WTC11 (cell line): ENCODE measurements around the gene NUDT21. TPM values are rescaled to one million over a fixed set of nuclear protein-coding genes. Genes with fewer than 3 reads are reported as not detected.

Experiments used
- ATAC-seq: fragments of 200-7000 bp; cut with Tn5 transposase; 2 replicates; pipeline ENCODE4 v1.10.0; 2021; ENCODE audit warnings: mild to moderate bottlenecking, moderate library complexity
- CTCF ChIA-PET: fragments of 300-600 bp; sonication (Branson Sonifier 250); formaldehyde crosslinking; loops from one replicate; lab custom pipeline; 2021; ENCODE audit warnings: antibody characterized with exemption; lab: Charles Lee
- POLR2A ChIA-PET: fragments of 350-600 bp; sonication (Branson Sonifier 250); formaldehyde crosslinking; loops from one replicate; lab custom pipeline; 2021; ENCODE audit warnings: antibody characterized with exemption; lab: Charles Lee
- DNase-seq: peaks from one replicate; pipeline ENCODE4 v3.0.0; 2021; ENCODE audit warnings: low spot score
- H3K27ac Mint-ChIP-seq: 2 replicates; pipeline ENCODE4 v1.8.0; 2021; ENCODE audit warnings: mixed read lengths
- H3K27me3 Mint-ChIP-seq: 2 replicates; pipeline ENCODE4 v1.8.0; 2021; ENCODE audit warnings: low read depth, mild to moderate bottlenecking, moderate library complexity, mixed read lengths
- H3K36me3 Mint-ChIP-seq: 2 replicates; pipeline ENCODE4 v1.8.0; 2021; ENCODE audit warnings: mixed read lengths
- H3K4me1 Mint-ChIP-seq: 2 replicates; pipeline ENCODE4 v1.8.0; 2022; ENCODE audit warnings: mixed read lengths
- H3K4me3 Mint-ChIP-seq: 2 replicates; pipeline ENCODE4 v1.8.0; 2021; ENCODE audit warnings: mild to moderate bottlenecking, moderate library complexity, mixed read lengths
- H3K9me3 Mint-ChIP-seq: 2 replicates; pipeline ENCODE4 v1.8.0; 2021; ENCODE audit warnings: mixed read lengths
- ELF4 ChIP-seq: sonication (generic); formaldehyde crosslinking; IDR thresholded peaks from 2 replicates; pipeline ENCODE4 v1.8.1; 2022; ENCODE audit warnings: low read depth, mild to moderate bottlenecking, moderate library complexity, missing genetic modification reagents
- FOXK1 ChIP-seq: sonication (generic); formaldehyde crosslinking; IDR thresholded peaks from 2 replicates; pipeline ENCODE4 v1.8.0; 2022; ENCODE audit warnings: mild to moderate bottlenecking, moderate library complexity, missing genetic modification reagents
- FOXP1 ChIP-seq: sonication (generic); formaldehyde crosslinking; IDR thresholded peaks from 2 replicates; pipeline ENCODE4 v1.8.0; 2022; ENCODE audit warnings: missing genetic modification reagents, mild to moderate bottlenecking, moderate library complexity, borderline replicate concordance
- GTF2I ChIP-seq: fragments of 250-450 bp; sonication (Bioruptor Pico); conservative IDR thresholded peaks from 2 replicates; pipeline ENCODE4 v1.4.0; 2021; ENCODE audit warnings: mild to moderate bottlenecking
- JUN ChIP-seq: sonication (generic); formaldehyde crosslinking; IDR thresholded peaks from 2 replicates; pipeline ENCODE4 v1.8.0; 2023; ENCODE audit warnings: mild to moderate bottlenecking, missing genetic modification reagents
- OVOL2 ChIP-seq: fragments of 250-450 bp; sonication (Bioruptor Pico); IDR thresholded peaks from 2 replicates; pipeline ENCODE4 v1.9.0; 2021; ENCODE audit warnings: mild to moderate bottlenecking, borderline replicate concordance
- PRRX2 ChIP-seq: fragments of 250-450 bp; sonication (Bioruptor Pico); IDR thresholded peaks from 2 replicates; pipeline ENCODE4 v1.8.0; 2021; ENCODE audit warnings: mild to moderate bottlenecking
- TCF7 ChIP-seq: sonication (generic); formaldehyde crosslinking; IDR thresholded peaks from 2 replicates; pipeline ENCODE4 v1.8.0; 2022; ENCODE audit warnings: mild to moderate bottlenecking, low read depth, missing genetic modification reagents, moderate library complexity
- ZNF138 ChIP-seq: sonication (generic); formaldehyde crosslinking; conservative IDR thresholded peaks from 2 replicates; pipeline ENCODE4 v1.8.1; 2022; ENCODE audit warnings: mild to moderate bottlenecking, moderate library complexity, missing genetic modification reagents
- ZNF219 ChIP-seq: sonication (generic); formaldehyde crosslinking; IDR thresholded peaks from 2 replicates; pipeline ENCODE4 v1.8.0; 2023; ENCODE audit warnings: missing genetic modification reagents, mild to moderate bottlenecking, borderline replicate concordance
- ZNF263 ChIP-seq: sonication (generic); formaldehyde crosslinking; IDR thresholded peaks from 2 replicates; pipeline ENCODE4 v1.8.1; 2022; ENCODE audit warnings: low read depth, mild to moderate bottlenecking, moderate library complexity, missing genetic modification reagents
- ZNF671 ChIP-seq: fragments of 250-450 bp; sonication (Bioruptor Pico); IDR thresholded peaks from 2 replicates; pipeline ENCODE4 v1.8.0; 2021; ENCODE audit warnings: mild to moderate bottlenecking
- total RNA-seq: library from RNA; stranded (reverse); gene quantifications from 3 replicates; pipeline ENCODE4 v1.2.3, GENCODE V29; 2021
- TF ChIP-seq, protein P1 (sequence below): sonication (generic); formaldehyde crosslinking; IDR thresholded peaks from 2 replicates; pipeline ENCODE4 v1.8.1; 2023; ENCODE audit warnings: mild to moderate bottlenecking, missing genetic modification reagents, moderate library complexity
- TF ChIP-seq, protein P2 (sequence below): sonication (generic); formaldehyde crosslinking; IDR thresholded peaks from 2 replicates; pipeline ENCODE4 v1.8.0; 2022; ENCODE audit warnings: mild to moderate bottlenecking, missing genetic modification reagents
- TF ChIP-seq, protein P3 (sequence below): sonication (generic); formaldehyde crosslinking; conservative IDR thresholded peaks from 2 replicates; pipeline ENCODE4 v1.8.1; 2022; ENCODE audit warnings: mild to moderate bottlenecking, missing genetic modification reagents
- TF ChIP-seq, protein P4 (sequence below): sonication (generic); formaldehyde crosslinking; IDR thresholded peaks from 2 replicates; pipeline ENCODE4 v1.8.0; 2023; ENCODE audit warnings: mild to moderate bottlenecking, missing genetic modification reagents
- TF ChIP-seq, protein P5 (sequence below): sonication (generic); formaldehyde crosslinking; IDR thresholded peaks from 2 replicates; pipeline ENCODE4 v1.8.1; 2022; ENCODE audit warnings: low read depth, mild to moderate bottlenecking, moderate library complexity, missing genetic modification reagents, borderline replicate concordance
- TF ChIP-seq, protein P6 (sequence below): sonication (generic); formaldehyde crosslinking; IDR thresholded peaks from 2 replicates; pipeline ENCODE4 v1.8.1; 2023; ENCODE audit warnings: mild to moderate bottlenecking, missing genetic modification reagents
- TF ChIP-seq, protein P7 (sequence below): sonication (generic); formaldehyde crosslinking; IDR thresholded peaks from 2 replicates; pipeline ENCODE4 v1.8.0; 2023; ENCODE audit warnings: missing genetic modification reagents
- TF ChIP-seq, protein P8 (sequence below): fragments of 250-450 bp; sonication (Bioruptor Pico); IDR thresholded peaks from 2 replicates; pipeline ENCODE4 v1.9.0; 2021; ENCODE audit warnings: mild to moderate bottlenecking
- TF ChIP-seq, protein P9 (sequence below): sonication (generic); formaldehyde crosslinking; IDR thresholded peaks from 2 replicates; pipeline ENCODE4 v1.8.1; 2022; ENCODE audit warnings: mild to moderate bottlenecking, moderate library complexity, missing genetic modification reagents

The NUDT21 gene
- total RNA-seq, 1 experiment from 2014 or later = 263 TPM

DNA sequence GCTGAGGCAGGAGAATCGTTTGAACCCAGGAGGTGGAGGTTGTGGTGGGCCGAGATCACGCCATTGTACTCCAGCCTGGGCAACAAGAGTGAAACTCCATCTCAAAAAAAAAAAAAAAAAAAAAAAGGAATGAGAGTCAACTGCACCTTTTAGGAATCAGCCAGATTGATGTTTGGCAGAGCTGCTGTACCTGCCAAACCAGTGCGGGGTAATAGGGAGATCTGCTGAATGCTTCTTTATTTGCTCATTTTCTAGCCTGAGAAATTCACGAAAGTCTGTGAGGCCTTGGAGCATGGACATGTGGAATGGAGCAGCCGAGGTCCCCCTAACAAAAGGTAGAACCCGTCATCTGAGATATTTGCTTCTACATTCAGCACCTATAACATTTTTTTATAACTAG is 18.6 kb upstream of the NUDT21 start:
- TF ChIP-seq, protein P1, sequence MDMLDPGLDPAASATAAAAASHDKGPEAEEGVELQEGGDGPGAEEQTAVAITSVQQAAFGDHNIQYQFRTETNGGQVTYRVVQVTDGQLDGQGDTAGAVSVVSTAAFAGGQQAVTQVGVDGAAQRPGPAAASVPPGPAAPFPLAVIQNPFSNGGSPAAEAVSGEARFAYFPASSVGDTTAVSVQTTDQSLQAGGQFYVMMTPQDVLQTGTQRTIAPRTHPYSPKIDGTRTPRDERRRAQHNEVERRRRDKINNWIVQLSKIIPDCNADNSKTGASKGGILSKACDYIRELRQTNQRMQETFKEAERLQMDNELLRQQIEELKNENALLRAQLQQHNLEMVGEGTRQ (CRISPR knock-in tag) = no peak
- TF ChIP-seq ZNF219 (CRISPR knock-in tag) = no peak
- TF ChIP-seq, protein P2, sequence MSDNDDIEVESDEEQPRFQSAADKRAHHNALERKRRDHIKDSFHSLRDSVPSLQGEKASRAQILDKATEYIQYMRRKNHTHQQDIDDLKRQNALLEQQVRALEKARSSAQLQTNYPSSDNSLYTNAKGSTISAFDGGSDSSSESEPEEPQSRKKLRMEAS (CRISPR knock-in tag) = no peak
- no peaks in the 10 kb centered on the region for H3K27me3 Mint-ChIP-seq
- DNase-seq = no peak
- peaks cover 78% of the 10 kb centered on the region for H3K36me3 Mint-ChIP-seq
- H3K4me1 Mint-ChIP-seq = peaks cover 1% of the 10 kb centered on the region; the same call in 1 of the 2 replicates
- H3K4me3 Mint-ChIP-seq = no peak overlapping the region
- POLR2A ChIA-PET = no interaction called here
- no peak overlapping the region for H3K27ac Mint-ChIP-seq
- CTCF ChIA-PET = interaction anchor here (1.0 kb wide), 1 partner anchor 232 kb away, joined by 3 read pairs; no protein-coding TSS in a partner anchor
- no peaks in the 10 kb centered on the region for H3K9me3 Mint-ChIP-seq
- ATAC-seq = no peak

DNA sequence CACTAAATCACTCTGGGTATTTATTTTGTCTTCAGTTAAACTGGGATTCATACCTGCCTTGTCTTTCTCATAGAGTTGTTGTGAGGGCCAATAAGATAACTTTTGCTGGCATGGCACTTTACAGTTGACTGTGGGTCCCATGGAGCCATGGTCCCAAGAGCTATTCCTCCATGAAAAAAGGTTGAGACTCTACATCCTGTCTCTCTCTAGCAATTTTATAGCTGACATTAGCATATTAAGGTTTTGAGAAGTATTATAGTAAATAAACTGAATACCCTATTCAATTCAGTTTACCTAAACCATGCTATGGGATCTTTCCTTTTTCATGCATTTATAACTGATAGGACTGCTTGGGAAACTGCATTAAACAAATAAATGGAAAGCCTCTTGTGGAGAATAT is 17.7 kb upstream of the NUDT21 start:
- ChIA-PET POLR2A (interaction anchor here (0.7 kb wide), 1 partner anchor 12 kb away, joined by 3 read pairs; no protein-coding TSS in a partner anchor), CTCF (no interaction called here)
- H3K4me3 Mint-ChIP-seq = no peak overlapping the region
- no peaks in the 10 kb centered on the region for H3K9me3 Mint-ChIP-seq
- H3K36me3 Mint-ChIP-seq = peaks cover 85% of the 10 kb centered on the region
- no peak for TF ChIP-seq FOXK1 (CRISPR knock-in tag)
- TF ChIP-seq ZNF671 (CRISPR knock-in tag) = no peak
- TF ChIP-seq TCF7 (CRISPR knock-in tag) = no peak
- TF ChIP-seq, protein P3, sequence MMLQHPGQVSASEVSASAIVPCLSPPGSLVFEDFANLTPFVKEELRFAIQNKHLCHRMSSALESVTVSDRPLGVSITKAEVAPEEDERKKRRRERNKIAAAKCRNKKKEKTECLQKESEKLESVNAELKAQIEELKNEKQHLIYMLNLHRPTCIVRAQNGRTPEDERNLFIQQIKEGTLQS = no peak
- TF ChIP-seq, protein P4, sequence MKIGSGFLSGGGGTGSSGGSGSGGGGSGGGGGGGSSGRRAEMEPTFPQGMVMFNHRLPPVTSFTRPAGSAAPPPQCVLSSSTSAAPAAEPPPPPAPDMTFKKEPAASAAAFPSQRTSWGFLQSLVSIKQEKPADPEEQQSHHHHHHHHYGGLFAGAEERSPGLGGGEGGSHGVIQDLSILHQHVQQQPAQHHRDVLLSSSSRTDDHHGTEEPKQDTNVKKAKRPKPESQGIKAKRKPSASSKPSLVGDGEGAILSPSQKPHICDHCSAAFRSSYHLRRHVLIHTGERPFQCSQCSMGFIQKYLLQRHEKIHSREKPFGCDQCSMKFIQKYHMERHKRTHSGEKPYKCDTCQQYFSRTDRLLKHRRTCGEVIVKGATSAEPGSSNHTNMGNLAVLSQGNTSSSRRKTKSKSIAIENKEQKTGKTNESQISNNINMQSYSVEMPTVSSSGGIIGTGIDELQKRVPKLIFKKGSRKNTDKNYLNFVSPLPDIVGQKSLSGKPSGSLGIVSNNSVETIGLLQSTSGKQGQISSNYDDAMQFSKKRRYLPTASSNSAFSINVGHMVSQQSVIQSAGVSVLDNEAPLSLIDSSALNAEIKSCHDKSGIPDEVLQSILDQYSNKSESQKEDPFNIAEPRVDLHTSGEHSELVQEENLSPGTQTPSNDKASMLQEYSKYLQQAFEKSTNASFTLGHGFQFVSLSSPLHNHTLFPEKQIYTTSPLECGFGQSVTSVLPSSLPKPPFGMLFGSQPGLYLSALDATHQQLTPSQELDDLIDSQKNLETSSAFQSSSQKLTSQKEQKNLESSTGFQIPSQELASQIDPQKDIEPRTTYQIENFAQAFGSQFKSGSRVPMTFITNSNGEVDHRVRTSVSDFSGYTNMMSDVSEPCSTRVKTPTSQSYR (CRISPR knock-in tag) = no peak
- H3K27me3 Mint-ChIP-seq = no peaks in the 10 kb centered on the region
- H3K4me1 Mint-ChIP-seq = no peaks in the 10 kb centered on the region
- H3K27ac Mint-ChIP-seq = no peak overlapping the region; the same call in 1 of the 2 replicates
- DNase-seq (no peak), ATAC-seq (no peak)

DNA sequence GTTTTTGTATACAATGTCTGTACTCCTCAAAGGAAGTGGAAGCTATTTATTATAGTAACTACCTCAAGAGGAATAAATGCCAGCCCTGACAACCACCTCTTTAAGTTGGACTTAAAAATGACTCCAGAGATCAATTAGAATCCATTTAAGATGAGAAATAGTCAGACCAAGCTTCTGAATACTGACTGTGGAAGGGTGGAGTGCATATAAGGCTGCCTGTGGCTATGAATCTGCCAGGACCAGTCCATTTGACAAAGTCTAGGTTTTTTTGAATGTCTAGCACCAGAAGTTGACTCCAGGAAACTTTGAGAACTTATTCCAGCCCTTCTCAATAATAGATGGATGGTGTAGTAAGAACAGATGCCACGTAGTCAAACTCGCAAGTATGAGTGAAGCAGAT is 15.2 kb upstream of the NUDT21 start:
- Mint-ChIP-seq H3K36me3 (peaks cover 82% of the 10 kb centered on the region), H3K4me3 (no peak overlapping the region), H3K27me3 (no peaks in the 10 kb centered on the region), H3K9me3 (no peaks in the 10 kb centered on the region), H3K27ac (no peak overlapping the region), H3K4me1 (no peaks in the 10 kb centered on the region)
- POLR2A ChIA-PET = no interaction called here
- DNase-seq (no peak), ATAC-seq (no peak)
- CTCF ChIA-PET = no interaction called here
- no peak for TF ChIP-seq GTF2I (CRISPR knock-in tag)
- TF ChIP-seq, protein P5, sequence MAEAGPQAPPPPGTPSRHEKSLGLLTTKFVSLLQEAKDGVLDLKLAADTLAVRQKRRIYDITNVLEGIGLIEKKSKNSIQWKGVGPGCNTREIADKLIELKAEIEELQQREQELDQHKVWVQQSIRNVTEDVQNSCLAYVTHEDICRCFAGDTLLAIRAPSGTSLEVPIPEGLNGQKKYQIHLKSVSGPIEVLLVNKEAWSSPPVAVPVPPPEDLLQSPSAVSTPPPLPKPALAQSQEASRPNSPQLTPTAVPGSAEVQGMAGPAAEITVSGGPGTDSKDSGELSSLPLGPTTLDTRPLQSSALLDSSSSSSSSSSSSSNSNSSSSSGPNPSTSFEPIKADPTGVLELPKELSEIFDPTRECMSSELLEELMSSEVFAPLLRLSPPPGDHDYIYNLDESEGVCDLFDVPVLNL = no peak
- TF ChIP-seq, protein P6, sequence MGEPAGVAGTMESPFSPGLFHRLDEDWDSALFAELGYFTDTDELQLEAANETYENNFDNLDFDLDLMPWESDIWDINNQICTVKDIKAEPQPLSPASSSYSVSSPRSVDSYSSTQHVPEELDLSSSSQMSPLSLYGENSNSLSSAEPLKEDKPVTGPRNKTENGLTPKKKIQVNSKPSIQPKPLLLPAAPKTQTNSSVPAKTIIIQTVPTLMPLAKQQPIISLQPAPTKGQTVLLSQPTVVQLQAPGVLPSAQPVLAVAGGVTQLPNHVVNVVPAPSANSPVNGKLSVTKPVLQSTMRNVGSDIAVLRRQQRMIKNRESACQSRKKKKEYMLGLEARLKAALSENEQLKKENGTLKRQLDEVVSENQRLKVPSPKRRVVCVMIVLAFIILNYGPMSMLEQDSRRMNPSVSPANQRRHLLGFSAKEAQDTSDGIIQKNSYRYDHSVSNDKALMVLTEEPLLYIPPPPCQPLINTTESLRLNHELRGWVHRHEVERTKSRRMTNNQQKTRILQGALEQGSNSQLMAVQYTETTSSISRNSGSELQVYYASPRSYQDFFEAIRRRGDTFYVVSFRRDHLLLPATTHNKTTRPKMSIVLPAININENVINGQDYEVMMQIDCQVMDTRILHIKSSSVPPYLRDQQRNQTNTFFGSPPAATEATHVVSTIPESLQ (CRISPR knock-in tag) = no peak
- TF ChIP-seq, protein P7, sequence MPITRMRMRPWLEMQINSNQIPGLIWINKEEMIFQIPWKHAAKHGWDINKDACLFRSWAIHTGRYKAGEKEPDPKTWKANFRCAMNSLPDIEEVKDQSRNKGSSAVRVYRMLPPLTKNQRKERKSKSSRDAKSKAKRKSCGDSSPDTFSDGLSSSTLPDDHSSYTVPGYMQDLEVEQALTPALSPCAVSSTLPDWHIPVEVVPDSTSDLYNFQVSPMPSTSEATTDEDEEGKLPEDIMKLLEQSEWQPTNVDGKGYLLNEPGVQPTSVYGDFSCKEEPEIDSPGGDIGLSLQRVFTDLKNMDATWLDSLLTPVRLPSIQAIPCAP (CRISPR knock-in tag) = no peak
- TF ChIP-seq, protein P8, sequence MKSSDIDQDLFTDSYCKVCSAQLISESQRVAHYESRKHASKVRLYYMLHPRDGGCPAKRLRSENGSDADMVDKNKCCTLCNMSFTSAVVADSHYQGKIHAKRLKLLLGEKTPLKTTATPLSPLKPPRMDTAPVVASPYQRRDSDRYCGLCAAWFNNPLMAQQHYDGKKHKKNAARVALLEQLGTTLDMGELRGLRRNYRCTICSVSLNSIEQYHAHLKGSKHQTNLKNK (CRISPR knock-in tag) = no peak
- TF ChIP-seq FOXP1 = no peak
- TF ChIP-seq, protein P9, sequence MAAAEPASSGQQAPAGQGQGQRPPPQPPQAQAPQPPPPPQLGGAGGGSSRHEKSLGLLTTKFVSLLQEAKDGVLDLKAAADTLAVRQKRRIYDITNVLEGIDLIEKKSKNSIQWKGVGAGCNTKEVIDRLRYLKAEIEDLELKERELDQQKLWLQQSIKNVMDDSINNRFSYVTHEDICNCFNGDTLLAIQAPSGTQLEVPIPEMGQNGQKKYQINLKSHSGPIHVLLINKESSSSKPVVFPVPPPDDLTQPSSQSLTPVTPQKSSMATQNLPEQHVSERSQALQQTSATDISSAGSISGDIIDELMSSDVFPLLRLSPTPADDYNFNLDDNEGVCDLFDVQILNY (CRISPR knock-in tag) = no peak
- TF ChIP-seq OVOL2 (CRISPR knock-in tag) = no peak
- TF ChIP-seq ELF4 = no peak
- TF ChIP-seq ZNF138 (CRISPR knock-in tag) = no peak
- TF ChIP-seq ZNF263 (CRISPR knock-in tag) = no peak
- no peak for TF ChIP-seq PRRX2 (CRISPR knock-in tag)
- TF ChIP-seq JUN = no peak
